Eye (tissue), 1 donor: ENCODE measurements around the gene TM4SF5.

Source experiments
- DNase-seq: peaks from one replicate; pipeline ENCODE4 v3.0.0-alpha.2; 2015

TM4SF5 gene

GRCh38 chr17:4748686-4749085 lies 23.0 kb upstream of the TM4SF5 start:
- no peak for DNase-seq

GRCh38 chr17:4750606-4751005 lies 21.1 kb upstream of the TM4SF5 start:
- DNase-seq = no peak

GRCh38 chr17:4751932-4752331 lies 19.8 kb upstream of the TM4SF5 start:
- no peak for DNase-seq

- no peak for DNase-seq
Observed at GRCh38 chr17:4753392-4753791, 18.3 kb upstream of the TM4SF5 start.

- DNase-seq = no peak
Observed at GRCh38 chr17:4759776-4760236, 11.9 kb upstream of the TM4SF5 start.

GRCh38 chr17:4764595-4764994 lies 7.1 kb upstream of the TM4SF5 start:
- DNase-seq = no peak

- no peak for DNase-seq
Observed at GRCh38 chr17:4766201-4766600, 5.5 kb upstream of the TM4SF5 start.

GRCh38 chr17:4766723-4767122 lies 5.0 kb upstream of the TM4SF5 start:
- DNase-seq = no peak

GRCh38 chr17:4768298-4768697 lies 3.4 kb upstream of the TM4SF5 start:
- no peak for DNase-seq

- DNase-seq = no peak
Observed at GRCh38 chr17:4769628-4770027, 2.1 kb upstream of the TM4SF5 start.

GRCh38 chr17:4772235-4772613 lies 538 bp downstream of the TM4SF5 start:
- peak; percentile 22 for DNase-seq

- no peak for DNase-seq
Observed at GRCh38 chr17:4777969-4778760, 6.5 kb downstream of the TM4SF5 start.

GRCh38 chr17:4780325-4780955 lies 8.8 kb downstream of the TM4SF5 start:
- no peak for DNase-seq

- no peak for DNase-seq
Observed at GRCh38 chr17:4782652-4783051, 11.0 kb downstream of the TM4SF5 start.

GRCh38 chr17:4785311-4786105 lies 13.8 kb downstream of the TM4SF5 start:
- DNase-seq = peak; percentile 55

- DNase-seq = peak; percentile 63
Observed at GRCh38 chr17:4786106-4786511, 14.4 kb downstream of the TM4SF5 start, which contains the start of gene VMO1. Gene VMO1, minus strand, starts transcription at chr17:4786364. Its CDS starts 12 bp downstream, at chr17:4786352.

GRCh38 chr17:4786516-4786915 lies 14.8 kb downstream of the TM4SF5 start:
- peak; percentile 16 for DNase-seq

- DNase-seq = no peak
Observed at GRCh38 chr17:4788159-4788806, 16.6 kb downstream of the TM4SF5 start.

- DNase-seq = peak; percentile 52
Observed at GRCh38 chr17:4788807-4789700, 17.4 kb downstream of the TM4SF5 start, which contains the start of gene GLTPD2. Gene GLTPD2, plus strand, starts transcription at chr17:4788964. Its CDS starts 48 bp downstream, at chr17:4789012.

GRCh38 chr17:4789701-4789950 lies 17.9 kb downstream of the TM4SF5 start:
- no peak for DNase-seq

- peak; percentile 91 for DNase-seq
Observed at GRCh38 chr17:4789951-4790704, 18.4 kb downstream of the TM4SF5 start.
